ENCODE results near the gene GPRIN3. TPM values are rescaled to one million over a fixed set of nuclear protein-coding genes. Genes with fewer than 3 reads are reported as not detected.

The GPRIN3 gene
- total and polyA plus RNA-seq, 2 experiments from 2014 or later = 0.74 to 3.2 TPM

DNA sequence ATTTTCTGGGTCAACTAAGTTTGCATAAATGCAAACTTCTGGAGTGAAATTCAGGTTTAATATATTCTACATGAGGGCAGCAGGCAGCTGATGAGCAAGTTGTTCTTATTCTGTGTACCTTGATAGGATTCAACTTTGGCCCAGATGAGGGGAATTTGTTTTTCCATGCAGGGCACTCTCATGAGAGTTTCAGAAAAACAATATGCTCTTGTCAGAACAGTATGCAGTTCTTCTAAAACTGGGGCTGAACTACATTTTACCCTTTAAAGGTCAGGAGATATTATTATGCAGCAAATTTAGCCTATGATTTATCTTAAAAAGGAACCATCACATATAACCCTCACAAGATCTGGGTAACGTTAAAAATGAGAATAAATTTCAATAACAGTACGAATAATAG lies 19.2 kb downstream of the GPRIN3 start:
- Histone ChIP-seq H3K36me3 (ENCODE audit: insufficient read depth) (no peaks in the 10 kb centered on the region), H3K79me2 (replicated peaks; ENCODE audit: insufficient read depth) (no peaks in the 10 kb centered on the region), H3K4me3 (no peak overlapping the region), H3K4me2 (no peak overlapping the region), H2AFZ (no peak overlapping the region), H3K4me1 (ENCODE audit: insufficient read depth) (peaks cover 10% of the 10 kb centered on the region), H3K27me3 (ENCODE audit: insufficient read depth) (no peaks in the 10 kb centered on the region), H3F3A (replicated peaks; ENCODE audit: low read depth) (no peaks in the 10 kb centered on the region), H4K20me1 (replicated peaks; ENCODE audit: insufficient read depth) (no peaks in the 10 kb centered on the region), H3K27ac (ENCODE audit: low read depth) (no peak overlapping the region), H3K9me2 (ENCODE audit: insufficient read depth) (no peaks in the 10 kb centered on the region; the same call in 1 of the 2 replicates)
- Mint-ChIP-seq H3K4me1 (peaks cover 16% of the 10 kb centered on the region), H3K27me3 (ENCODE audit: insufficient read depth, low read depth, poor library complexity) (no peaks in the 10 kb centered on the region), H3K9me3 (peaks cover 11% of the 10 kb centered on the region; the same call in 2 of the 3 replicates), H3K36me3 (ENCODE audit: low read depth) (peaks cover 8% of the 10 kb centered on the region; the same call in 2 of the 3 replicates), H3K27ac (no peak overlapping the region), H3K4me3 (no peak overlapping the region)
- DNase-seq (ENCODE audit: low spot score) (no peak), ATAC-seq (no peak)
- TF ChIP-seq NANOG (IDR thresholded peaks at IDR 0.05; ENCODE audit: borderline replicate concordance) (no peak), CREB1 (CRISPR knock-in tag; IDR thresholded peaks at IDR 0.05; ENCODE audit: low read depth) (no peak), EZH2 (IDR thresholded peaks at IDR 0.05; ENCODE audit: low read depth, unreplicated experiment) (no peak), ZNF114 (CRISPR knock-in tag; IDR thresholded peaks at IDR 0.05) (no peak), ZNF331 (CRISPR knock-in tag; IDR thresholded peaks at IDR 0.05; ENCODE audit: low read depth) (no peak), JUNB (IDR thresholded peaks at IDR 0.05; ENCODE audit: unreplicated experiment) (no peak), EZH2phosphoT487 (IDR thresholded peaks at IDR 0.05; ENCODE audit: unreplicated experiment) (no peak), STAT1 (IDR thresholded peaks at IDR 0.05; ENCODE audit: unreplicated experiment) (no peak)
- TF ChIP-seq, protein P1, sequence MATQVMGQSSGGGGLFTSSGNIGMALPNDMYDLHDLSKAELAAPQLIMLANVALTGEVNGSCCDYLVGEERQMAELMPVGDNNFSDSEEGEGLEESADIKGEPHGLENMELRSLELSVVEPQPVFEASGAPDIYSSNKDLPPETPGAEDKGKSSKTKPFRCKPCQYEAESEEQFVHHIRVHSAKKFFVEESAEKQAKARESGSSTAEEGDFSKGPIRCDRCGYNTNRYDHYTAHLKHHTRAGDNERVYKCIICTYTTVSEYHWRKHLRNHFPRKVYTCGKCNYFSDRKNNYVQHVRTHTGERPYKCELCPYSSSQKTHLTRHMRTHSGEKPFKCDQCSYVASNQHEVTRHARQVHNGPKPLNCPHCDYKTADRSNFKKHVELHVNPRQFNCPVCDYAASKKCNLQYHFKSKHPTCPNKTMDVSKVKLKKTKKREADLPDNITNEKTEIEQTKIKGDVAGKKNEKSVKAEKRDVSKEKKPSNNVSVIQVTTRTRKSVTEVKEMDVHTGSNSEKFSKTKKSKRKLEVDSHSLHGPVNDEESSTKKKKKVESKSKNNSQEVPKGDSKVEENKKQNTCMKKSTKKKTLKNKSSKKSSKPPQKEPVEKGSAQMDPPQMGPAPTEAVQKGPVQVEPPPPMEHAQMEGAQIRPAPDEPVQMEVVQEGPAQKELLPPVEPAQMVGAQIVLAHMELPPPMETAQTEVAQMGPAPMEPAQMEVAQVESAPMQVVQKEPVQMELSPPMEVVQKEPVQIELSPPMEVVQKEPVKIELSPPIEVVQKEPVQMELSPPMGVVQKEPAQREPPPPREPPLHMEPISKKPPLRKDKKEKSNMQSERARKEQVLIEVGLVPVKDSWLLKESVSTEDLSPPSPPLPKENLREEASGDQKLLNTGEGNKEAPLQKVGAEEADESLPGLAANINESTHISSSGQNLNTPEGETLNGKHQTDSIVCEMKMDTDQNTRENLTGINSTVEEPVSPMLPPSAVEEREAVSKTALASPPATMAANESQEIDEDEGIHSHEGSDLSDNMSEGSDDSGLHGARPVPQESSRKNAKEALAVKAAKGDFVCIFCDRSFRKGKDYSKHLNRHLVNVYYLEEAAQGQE (IDR thresholded peaks at IDR 0.05; ENCODE audit: unreplicated experiment) = no peak
- TF ChIP-seq, protein P2, sequence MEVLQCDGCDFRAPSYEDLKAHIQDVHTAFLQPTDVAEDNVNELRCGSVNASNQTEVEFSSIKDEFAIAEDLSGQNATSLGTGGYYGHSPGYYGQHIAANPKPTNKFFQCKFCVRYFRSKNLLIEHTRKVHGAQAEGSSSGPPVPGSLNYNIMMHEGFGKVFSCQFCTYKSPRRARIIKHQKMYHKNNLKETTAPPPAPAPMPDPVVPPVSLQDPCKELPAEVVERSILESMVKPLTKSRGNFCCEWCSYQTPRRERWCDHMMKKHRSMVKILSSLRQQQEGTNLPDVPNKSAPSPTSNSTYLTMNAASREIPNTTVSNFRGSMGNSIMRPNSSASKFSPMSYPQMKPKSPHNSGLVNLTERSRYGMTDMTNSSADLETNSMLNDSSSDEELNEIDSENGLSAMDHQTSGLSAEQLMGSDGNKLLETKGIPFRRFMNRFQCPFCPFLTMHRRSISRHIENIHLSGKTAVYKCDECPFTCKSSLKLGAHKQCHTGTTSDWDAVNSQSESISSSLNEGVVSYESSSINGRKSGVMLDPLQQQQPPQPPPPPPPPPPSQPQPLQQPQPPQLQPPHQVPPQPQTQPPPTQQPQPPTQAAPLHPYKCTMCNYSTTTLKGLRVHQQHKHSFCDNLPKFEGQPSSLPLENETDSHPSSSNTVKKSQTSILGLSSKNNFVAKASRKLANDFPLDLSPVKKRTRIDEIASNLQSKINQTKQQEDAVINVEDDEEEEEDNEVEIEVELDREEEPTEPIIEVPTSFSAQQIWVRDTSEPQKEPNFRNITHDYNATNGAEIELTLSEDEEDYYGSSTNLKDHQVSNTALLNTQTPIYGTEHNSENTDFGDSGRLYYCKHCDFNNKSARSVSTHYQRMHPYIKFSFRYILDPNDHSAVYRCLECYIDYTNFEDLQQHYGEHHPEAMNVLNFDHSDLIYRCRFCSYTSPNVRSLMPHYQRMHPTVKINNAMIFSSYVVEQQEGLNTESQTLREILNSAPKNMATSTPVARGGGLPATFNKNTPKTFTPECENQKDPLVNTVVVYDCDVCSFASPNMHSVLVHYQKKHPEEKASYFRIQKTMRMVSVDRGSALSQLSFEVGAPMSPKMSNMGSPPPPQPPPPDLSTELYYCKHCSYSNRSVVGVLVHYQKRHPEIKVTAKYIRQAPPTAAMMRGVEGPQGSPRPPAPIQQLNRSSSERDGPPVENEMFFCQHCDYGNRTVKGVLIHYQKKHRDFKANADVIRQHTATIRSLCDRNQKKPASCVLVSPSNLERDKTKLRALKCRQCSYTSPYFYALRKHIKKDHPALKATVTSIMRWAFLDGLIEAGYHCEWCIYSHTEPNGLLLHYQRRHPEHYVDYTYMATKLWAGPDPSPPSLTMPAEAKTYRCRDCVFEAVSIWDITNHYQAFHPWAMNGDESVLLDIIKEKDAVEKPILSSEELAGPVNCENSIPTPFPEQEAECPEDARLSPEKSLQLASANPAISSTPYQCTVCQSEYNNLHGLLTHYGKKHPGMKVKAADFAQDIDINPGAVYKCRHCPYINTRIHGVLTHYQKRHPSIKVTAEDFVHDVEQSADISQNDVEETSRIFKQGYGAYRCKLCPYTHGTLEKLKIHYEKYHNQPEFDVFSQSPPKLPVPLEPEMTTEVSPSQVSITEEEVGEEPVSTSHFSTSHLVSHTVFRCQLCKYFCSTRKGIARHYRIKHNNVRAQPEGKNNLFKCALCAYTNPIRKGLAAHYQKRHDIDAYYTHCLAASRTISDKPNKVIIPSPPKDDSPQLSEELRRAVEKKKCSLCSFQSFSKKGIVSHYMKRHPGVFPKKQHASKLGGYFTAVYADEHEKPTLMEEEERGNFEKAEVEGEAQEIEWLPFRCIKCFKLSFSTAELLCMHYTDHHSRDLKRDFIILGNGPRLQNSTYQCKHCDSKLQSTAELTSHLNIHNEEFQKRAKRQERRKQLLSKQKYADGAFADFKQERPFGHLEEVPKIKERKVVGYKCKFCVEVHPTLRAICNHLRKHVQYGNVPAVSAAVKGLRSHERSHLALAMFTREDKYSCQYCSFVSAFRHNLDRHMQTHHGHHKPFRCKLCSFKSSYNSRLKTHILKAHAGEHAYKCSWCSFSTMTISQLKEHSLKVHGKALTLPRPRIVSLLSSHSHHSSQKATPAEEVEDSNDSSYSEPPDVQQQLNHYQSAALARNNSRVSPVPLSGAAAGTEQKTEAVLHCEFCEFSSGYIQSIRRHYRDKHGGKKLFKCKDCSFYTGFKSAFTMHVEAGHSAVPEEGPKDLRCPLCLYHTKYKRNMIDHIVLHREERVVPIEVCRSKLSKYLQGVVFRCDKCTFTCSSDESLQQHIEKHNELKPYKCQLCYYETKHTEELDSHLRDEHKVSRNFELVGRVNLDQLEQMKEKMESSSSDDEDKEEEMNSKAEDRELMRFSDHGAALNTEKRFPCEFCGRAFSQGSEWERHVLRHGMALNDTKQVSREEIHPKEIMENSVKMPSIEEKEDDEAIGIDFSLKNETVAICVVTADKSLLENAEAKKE (CRISPR knock-in tag; IDR thresholded peaks at IDR 0.05) = no peak
- TF ChIP-seq, protein P3, sequence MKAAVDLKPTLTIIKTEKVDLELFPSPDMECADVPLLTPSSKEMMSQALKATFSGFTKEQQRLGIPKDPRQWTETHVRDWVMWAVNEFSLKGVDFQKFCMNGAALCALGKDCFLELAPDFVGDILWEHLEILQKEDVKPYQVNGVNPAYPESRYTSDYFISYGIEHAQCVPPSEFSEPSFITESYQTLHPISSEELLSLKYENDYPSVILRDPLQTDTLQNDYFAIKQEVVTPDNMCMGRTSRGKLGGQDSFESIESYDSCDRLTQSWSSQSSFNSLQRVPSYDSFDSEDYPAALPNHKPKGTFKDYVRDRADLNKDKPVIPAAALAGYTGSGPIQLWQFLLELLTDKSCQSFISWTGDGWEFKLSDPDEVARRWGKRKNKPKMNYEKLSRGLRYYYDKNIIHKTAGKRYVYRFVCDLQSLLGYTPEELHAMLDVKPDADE (IDR thresholded peaks at IDR 0.05) = no peak

All from GM23338 (cell line).